Measurements from ENCODE around the gene SORBS2.

SORBS2 gene

DNA sequence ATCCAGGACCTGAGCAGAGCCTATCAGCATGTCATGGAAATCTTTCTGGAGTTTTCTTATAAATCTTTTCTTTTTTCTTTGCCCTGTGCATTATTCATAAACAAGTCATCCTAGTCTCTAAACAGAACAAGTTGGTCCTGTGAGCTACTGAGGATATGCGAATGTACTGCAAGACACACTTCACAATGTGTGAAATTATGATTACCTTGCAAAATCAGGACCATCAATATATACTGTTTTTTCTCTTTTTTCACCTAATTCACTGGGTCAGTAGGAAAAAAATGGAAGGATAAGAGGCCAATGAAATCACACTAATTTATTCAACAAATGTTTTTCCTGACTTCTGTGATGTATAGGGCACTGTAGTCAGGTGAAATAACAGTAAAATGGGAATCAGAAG, 14.4 kb upstream of the SORBS2 start:
- ATAC-seq = no peak
- TF ChIP-seq TOX (CRISPR knock-in tag; IDR thresholded peaks at IDR 0.05; ENCODE audit: borderline replicate concordance) (no peak), PATZ1 (CRISPR knock-in tag; IDR thresholded peaks at IDR 0.05; ENCODE audit: borderline replicate concordance) (no peak), ZNF565 (CRISPR knock-in tag; conservative IDR thresholded peaks at IDR 0.05; ENCODE audit: low read depth) (no peak), ZFP3 (CRISPR knock-in tag; IDR thresholded peaks at IDR 0.05) (no peak), ZNF70 (CRISPR knock-in tag; IDR thresholded peaks at IDR 0.05) (no peak), CSDC2 (CRISPR knock-in tag; IDR thresholded peaks at IDR 0.05) (no peak), PPARA (CRISPR knock-in tag; IDR thresholded peaks at IDR 0.05; ENCODE audit: borderline replicate concordance) (no peak), GLIS3 (CRISPR knock-in tag; IDR thresholded peaks at IDR 0.05) (no peak), ISL1 (CRISPR knock-in tag; IDR thresholded peaks at IDR 0.05) (no peak)
- TF ChIP-seq, protein P1, sequence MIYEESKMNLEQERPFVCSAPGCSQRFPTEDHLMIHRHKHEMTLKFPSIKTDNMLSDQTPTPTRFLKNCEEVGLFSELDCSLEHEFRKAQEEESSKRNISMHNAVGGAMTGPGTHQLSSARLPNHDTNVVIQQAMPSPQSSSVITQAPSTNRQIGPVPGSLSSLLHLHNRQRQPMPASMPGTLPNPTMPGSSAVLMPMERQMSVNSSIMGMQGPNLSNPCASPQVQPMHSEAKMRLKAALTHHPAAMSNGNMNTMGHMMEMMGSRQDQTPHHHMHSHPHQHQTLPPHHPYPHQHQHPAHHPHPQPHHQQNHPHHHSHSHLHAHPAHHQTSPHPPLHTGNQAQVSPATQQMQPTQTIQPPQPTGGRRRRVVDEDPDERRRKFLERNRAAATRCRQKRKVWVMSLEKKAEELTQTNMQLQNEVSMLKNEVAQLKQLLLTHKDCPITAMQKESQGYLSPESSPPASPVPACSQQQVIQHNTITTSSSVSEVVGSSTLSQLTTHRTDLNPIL (CRISPR knock-in tag; IDR thresholded peaks at IDR 0.05; ENCODE audit: low read depth) = no peak

DNA sequence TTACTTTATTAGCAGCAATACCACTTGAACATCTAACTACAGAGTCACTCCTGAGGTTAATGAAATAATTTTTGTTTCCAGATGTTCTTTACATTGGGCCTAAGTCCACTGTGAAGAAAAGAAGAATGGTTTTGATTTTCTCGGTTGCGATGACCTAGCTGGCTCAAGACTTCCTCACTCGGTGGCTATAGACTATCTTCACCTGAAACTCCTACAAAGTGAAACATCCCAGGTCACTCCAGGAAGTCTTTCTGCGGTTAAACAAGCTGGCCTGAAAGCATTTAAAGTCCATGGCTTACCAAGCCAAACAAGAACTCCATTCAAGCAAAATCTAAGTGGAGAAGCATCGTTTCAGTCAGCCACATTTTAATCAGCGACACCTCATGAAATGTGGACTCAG, 13.7 kb upstream of the SORBS2 start:
- no peak for ATAC-seq

DNA sequence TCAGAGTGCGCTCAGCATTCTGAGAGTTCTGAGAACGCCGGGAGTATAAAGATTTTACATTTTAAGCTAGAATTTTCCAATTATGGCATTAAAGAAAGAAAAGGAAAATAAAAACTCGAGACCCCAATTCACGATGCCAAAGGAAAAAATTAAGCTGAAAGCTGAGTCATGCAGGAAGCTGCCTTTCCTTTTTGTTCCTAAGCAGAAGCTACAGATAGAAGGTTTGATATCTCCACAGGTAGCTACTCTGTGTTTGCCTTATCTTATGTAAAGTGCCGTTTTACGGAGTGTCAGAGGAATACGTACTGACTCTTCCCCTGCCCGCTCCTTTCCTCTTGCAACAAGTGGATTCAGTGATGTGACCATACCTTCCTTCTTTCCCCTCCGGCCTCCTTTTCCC, 10.8 kb upstream of the SORBS2 start:
- no peak for TF ChIP-seq OSR1 (CRISPR knock-in tag; IDR thresholded peaks at IDR 0.05)
- no peak for TF ChIP-seq RARB (CRISPR knock-in tag; IDR thresholded peaks at IDR 0.05)
- TF ChIP-seq, protein P2, sequence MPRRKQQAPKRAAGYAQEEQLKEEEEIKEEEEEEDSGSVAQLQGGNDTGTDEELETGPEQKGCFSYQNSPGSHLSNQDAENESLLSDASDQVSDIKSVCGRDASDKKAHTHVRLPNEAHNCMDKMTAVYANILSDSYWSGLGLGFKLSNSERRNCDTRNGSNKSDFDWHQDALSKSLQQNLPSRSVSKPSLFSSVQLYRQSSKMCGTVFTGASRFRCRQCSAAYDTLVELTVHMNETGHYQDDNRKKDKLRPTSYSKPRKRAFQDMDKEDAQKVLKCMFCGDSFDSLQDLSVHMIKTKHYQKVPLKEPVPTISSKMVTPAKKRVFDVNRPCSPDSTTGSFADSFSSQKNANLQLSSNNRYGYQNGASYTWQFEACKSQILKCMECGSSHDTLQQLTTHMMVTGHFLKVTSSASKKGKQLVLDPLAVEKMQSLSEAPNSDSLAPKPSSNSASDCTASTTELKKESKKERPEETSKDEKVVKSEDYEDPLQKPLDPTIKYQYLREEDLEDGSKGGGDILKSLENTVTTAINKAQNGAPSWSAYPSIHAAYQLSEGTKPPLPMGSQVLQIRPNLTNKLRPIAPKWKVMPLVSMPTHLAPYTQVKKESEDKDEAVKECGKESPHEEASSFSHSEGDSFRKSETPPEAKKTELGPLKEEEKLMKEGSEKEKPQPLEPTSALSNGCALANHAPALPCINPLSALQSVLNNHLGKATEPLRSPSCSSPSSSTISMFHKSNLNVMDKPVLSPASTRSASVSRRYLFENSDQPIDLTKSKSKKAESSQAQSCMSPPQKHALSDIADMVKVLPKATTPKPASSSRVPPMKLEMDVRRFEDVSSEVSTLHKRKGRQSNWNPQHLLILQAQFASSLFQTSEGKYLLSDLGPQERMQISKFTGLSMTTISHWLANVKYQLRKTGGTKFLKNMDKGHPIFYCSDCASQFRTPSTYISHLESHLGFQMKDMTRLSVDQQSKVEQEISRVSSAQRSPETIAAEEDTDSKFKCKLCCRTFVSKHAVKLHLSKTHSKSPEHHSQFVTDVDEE (CRISPR knock-in tag; IDR thresholded peaks at IDR 0.05) = no peak
- TF ChIP-seq, protein P1 (CRISPR knock-in tag; IDR thresholded peaks at IDR 0.05; ENCODE audit: low read depth) = no peak
- TF ChIP-seq BACH2 (CRISPR knock-in tag; IDR thresholded peaks at IDR 0.05; ENCODE audit: borderline replicate concordance) = no peak
- no peak for TF ChIP-seq ZFP3 (CRISPR knock-in tag; IDR thresholded peaks at IDR 0.05)
- no peak for TF ChIP-seq CSDC2 (CRISPR knock-in tag; IDR thresholded peaks at IDR 0.05)
- TF ChIP-seq, protein P3, sequence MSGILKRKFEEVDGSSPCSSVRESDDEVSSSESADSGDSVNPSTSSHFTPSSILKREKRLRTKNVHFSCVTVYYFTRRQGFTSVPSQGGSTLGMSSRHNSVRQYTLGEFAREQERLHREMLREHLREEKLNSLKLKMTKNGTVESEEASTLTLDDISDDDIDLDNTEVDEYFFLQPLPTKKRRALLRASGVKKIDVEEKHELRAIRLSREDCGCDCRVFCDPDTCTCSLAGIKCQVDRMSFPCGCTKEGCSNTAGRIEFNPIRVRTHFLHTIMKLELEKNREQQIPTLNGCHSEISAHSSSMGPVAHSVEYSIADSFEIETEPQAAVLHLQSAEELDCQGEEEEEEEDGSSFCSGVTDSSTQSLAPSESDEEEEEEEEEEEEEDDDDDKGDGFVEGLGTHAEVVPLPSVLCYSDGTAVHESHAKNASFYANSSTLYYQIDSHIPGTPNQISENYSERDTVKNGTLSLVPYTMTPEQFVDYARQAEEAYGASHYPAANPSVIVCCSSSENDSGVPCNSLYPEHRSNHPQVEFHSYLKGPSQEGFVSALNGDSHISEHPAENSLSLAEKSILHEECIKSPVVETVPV (CRISPR knock-in tag; IDR thresholded peaks at IDR 0.05) = no peak
- no peak for TF ChIP-seq TOX (CRISPR knock-in tag; IDR thresholded peaks at IDR 0.05; ENCODE audit: borderline replicate concordance)
- TF ChIP-seq PATZ1 (CRISPR knock-in tag; IDR thresholded peaks at IDR 0.05; ENCODE audit: borderline replicate concordance) = no peak
- no peak for TF ChIP-seq GLIS3 (CRISPR knock-in tag; IDR thresholded peaks at IDR 0.05)
- no peak for TF ChIP-seq ISL1 (CRISPR knock-in tag; IDR thresholded peaks at IDR 0.05)
- no peak for TF ChIP-seq SNAI2 (CRISPR knock-in tag; IDR thresholded peaks at IDR 0.05)
- no peak for ATAC-seq

More for the DNA sequence above, 13.7 kb upstream of the SORBS2 start:
- no peak for TF ChIP-seq RARB (CRISPR knock-in tag; IDR thresholded peaks at IDR 0.05)

DNA sequence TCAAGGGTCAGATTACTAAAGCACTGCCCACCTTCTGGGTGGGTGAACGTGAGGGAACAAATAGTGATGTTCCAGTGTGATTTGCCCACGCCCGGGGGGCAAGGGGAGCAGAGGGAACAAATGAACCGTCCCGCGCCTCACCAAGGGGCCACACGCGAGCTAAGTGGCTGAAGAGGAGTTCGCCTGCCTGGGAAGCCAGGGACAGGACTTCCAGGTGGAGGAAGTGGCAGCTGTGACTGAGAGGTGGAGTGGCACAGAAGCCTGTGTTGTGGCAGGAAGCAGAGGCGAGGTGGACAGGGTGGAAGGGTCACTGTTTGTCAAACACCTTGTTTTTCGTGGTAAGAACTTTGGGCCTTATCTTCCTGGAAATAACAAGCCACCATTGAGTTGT, 9.0 kb upstream of the SORBS2 start:
- TF ChIP-seq RARB (CRISPR knock-in tag; IDR thresholded peaks at IDR 0.05) (no peak), ZNF565 (CRISPR knock-in tag; conservative IDR thresholded peaks at IDR 0.05; ENCODE audit: low read depth) (no peak), ISL1 (CRISPR knock-in tag; IDR thresholded peaks at IDR 0.05) (no peak), PPARA (CRISPR knock-in tag; IDR thresholded peaks at IDR 0.05; ENCODE audit: borderline replicate concordance) (no peak), ZNF70 (CRISPR knock-in tag; IDR thresholded peaks at IDR 0.05) (no peak), TOX (CRISPR knock-in tag; IDR thresholded peaks at IDR 0.05; ENCODE audit: borderline replicate concordance) (no peak), BACH2 (CRISPR knock-in tag; IDR thresholded peaks at IDR 0.05; ENCODE audit: borderline replicate concordance) (no peak), CSDC2 (CRISPR knock-in tag; IDR thresholded peaks at IDR 0.05) (no peak), ESRRG (CRISPR knock-in tag; IDR thresholded peaks at IDR 0.05) (no peak), PATZ1 (CRISPR knock-in tag; IDR thresholded peaks at IDR 0.05; ENCODE audit: borderline replicate concordance) (no peak)
- TF ChIP-seq, protein P3 (CRISPR knock-in tag; IDR thresholded peaks at IDR 0.05) = no peak
- no peak for ATAC-seq

Data from SK-N-SH treated with all-trans-retinoic acid at 6 μM for 48 hours (cell line).